ENCODE results near the gene TMEM242. TPM values are rescaled to one million over a fixed set of nuclear protein-coding genes. Genes with fewer than 3 reads are reported as not detected.

The TMEM242 gene
- total and polyA plus RNA-seq, 7 donors, result 1.8 to 10.0 (median 6.9) TPM

- no peaks in the 10 kb centered on the region for H3K27me3 ChIP-seq
- H3K36me3 ChIP-seq, result no peaks in the 10 kb centered on the region
- DNase-seq, result peak; percentile 87
- no peak overlapping the region for H3K4me3 ChIP-seq
- peaks cover 0 to 24% (median 20%) of the 10 kb centered on the region in 4 donors for H3K4me1 ChIP-seq
- TF ChIP-seq POLR2AphosphoS5 (IDR thresholded peaks at IDR 0.05) (peak; percentile 14 to 57 (median 36)), CTCF (IDR thresholded peaks at IDR 0.05) (no peak), EP300 (IDR thresholded peaks at IDR 0.05) (no peak), POLR2A (IDR thresholded peaks at IDR 0.05) (no peak)
- H3K9me3 ChIP-seq, result no peaks in the 10 kb centered on the region
- intact Hi-C loops (cut with DNase I), result no loop called here
- H3K27ac ChIP-seq, result peak overlapping the region; percentile 66 to 79 (median 68)
- 19 to 54% methylated on average over 16 of the region's 16 CpGs for WGBS, 2 donors
These were observed 54.0 kb downstream of the TMEM242 start for GRCh38 chr6:157269261-157269794.

- Histone ChIP-seq H3K36me3 (no peaks in the 10 kb centered on the region), H3K9me3 (no peaks in the 10 kb centered on the region), H3K27me3 (no peaks in the 10 kb centered on the region), H3K27ac (peak overlapping the region; percentile 66 to 79 (median 68)), H3K4me1 (peaks cover 0 to 19% (median 16%) of the 10 kb centered on the region in 4 donors), H3K4me3 (no peak overlapping the region)
- no peak for TF ChIP-seq EP300 (IDR thresholded peaks at IDR 0.05)
- TF ChIP-seq POLR2A (IDR thresholded peaks at IDR 0.05), result no peak
- TF ChIP-seq CTCF (IDR thresholded peaks at IDR 0.05), result no peak
- no peak for TF ChIP-seq POLR2AphosphoS5 (IDR thresholded peaks at IDR 0.05)
- WGBS, 2 donors, result 79 to 88% methylated on average over 6 of the region's 6 CpGs
- intact Hi-C loops (cut with DNase I), result no loop called here
- peak; percentile 48 for DNase-seq
These were observed 54.5 kb downstream of the TMEM242 start for GRCh38 chr6:157268835-157269234.

GRCh38 chr6:157268396-157268795 lies 54.9 kb downstream of the TMEM242 start:
- intact Hi-C loops (cut with DNase I), result no loop called here
- Histone ChIP-seq H3K27me3 (no peaks in the 10 kb centered on the region), H3K4me1 (peaks cover 0 to 17% (median 14%) of the 10 kb centered on the region in 4 donors), H3K27ac (peak overlapping the region in 3 of 4 donors; percentile 67 to 79 (median 69)), H3K9me3 (no peaks in the 10 kb centered on the region), H3K36me3 (no peaks in the 10 kb centered on the region), H3K4me3 (no peak overlapping the region)
- WGBS, 2 donors, result 94 to 95% methylated on average over 6 of the region's 6 CpGs
- no peak for TF ChIP-seq EP300 (IDR thresholded peaks at IDR 0.05)
- TF ChIP-seq CTCF (IDR thresholded peaks at IDR 0.05), result no peak
- TF ChIP-seq POLR2A (IDR thresholded peaks at IDR 0.05), result no peak
- no peak for TF ChIP-seq POLR2AphosphoS5 (IDR thresholded peaks at IDR 0.05)
- DNase-seq, result no peak

GRCh38 chr6:157267654-157268053 lies 55.7 kb downstream of the TMEM242 start:
- TF ChIP-seq EP300 (IDR thresholded peaks at IDR 0.05), result no peak
- DNase-seq, result peak; percentile 37
- Histone ChIP-seq H3K27ac (no peak overlapping the region), H3K4me1 (peaks cover 0 to 17% (median 14%) of the 10 kb centered on the region in 4 donors), H3K36me3 (no peaks in the 10 kb centered on the region), H3K27me3 (no peaks in the 10 kb centered on the region), H3K9me3 (no peaks in the 10 kb centered on the region), H3K4me3 (no peak overlapping the region)
- 94 to 96% methylated on average over 7 of the region's 7 CpGs for WGBS, 2 donors
- intact Hi-C loops (cut with DNase I), result no loop called here

- peaks cover 0 to 17% (median 14%) of the 10 kb centered on the region in 4 donors for H3K4me1 ChIP-seq
- peak; percentile 48 for DNase-seq
- no peaks in the 10 kb centered on the region for H3K36me3 ChIP-seq
- H3K27ac ChIP-seq, result no peak overlapping the region
- H3K27me3 ChIP-seq, result no peaks in the 10 kb centered on the region
- intact Hi-C loops (cut with DNase I), result no loop called here
- H3K9me3 ChIP-seq, result no peaks in the 10 kb centered on the region
- 89 to 92% methylated on average over 18 of the region's 18 CpGs for WGBS, 2 donors
- TF ChIP-seq CTCF (IDR thresholded peaks at IDR 0.05) (no peak), EP300 (IDR thresholded peaks at IDR 0.05) (no peak), POLR2AphosphoS5 (IDR thresholded peaks at IDR 0.05) (no peak), POLR2A (IDR thresholded peaks at IDR 0.05) (no peak)
- H3K4me3 ChIP-seq, result no peak overlapping the region
These were observed 56.2 kb downstream of the TMEM242 start for GRCh38 chr6:157267109-157267611.
